ENCODE measurements around the gene MRAS.

Gene MRAS

DNA sequence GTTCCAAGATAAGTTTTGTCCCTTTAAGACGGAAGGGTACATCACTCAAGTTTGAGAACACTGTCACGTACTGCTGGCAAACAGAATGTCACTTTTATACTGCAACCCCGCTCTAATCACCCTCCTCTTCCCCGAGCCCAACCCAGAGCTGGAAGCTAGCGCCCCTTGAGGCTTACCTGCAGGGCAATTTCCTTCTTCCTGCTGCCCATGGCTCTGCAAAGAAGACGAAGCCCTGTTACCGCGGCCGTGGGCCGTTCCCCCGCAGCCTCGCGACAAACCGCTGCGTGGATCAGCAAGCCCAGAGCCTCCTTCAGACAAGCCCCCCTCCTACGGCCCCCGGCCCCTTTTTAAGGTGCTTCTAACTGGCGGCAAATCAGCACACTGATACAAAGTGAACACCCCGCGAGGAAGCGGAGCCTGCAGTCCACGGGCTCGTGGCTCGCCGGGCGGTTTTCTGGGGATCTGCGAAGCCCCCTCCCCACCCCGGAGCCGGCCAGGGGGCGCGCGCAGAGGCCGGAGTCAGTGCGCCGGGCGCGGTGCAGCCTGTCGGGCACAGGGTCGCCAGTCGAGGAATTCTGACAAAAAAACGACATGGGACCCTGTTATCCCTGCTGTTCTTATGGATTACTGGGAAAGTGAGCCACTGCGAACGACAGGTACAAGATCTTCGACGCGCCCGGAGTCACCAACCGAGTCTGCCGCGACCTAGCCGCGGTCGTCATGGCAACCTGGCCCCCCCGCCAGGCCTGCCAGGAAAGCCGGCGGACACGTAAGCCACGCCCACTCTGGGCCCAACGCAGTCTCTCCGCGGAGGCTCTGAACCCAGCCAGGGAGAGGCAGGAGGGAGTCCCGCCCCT is 19.0 kb upstream of the MRAS start, which contains the start of gene NME9:
TSS of gene NME9 (minus strand) at position 725 of the 857 bp plus-strand sequence. CDS start at position 209, 516 bp downstream.
- H3K27me3 ChIP-seq (ENCODE audit: insufficient read depth, low read length): no peaks in the 10 kb centered on the region
- H3K4me1 ChIP-seq (ENCODE audit: insufficient read depth, low read length): peaks cover 11% of the 10 kb centered on the region
- H3K4me3 ChIP-seq (ENCODE audit: low read length): peak within 1 kb of the TSS; percentile 55
- H2AFZ ChIP-seq (ENCODE audit: low read depth, low read length): peak within 1 kb of the TSS; percentile 92
- no peaks in the 10 kb centered on the region for H3K9me3 ChIP-seq (ENCODE audit: low read length)
- H3K36me3 ChIP-seq (ENCODE audit: insufficient read depth, low read length): no peaks in the 10 kb centered on the region

- H3K36me3 ChIP-seq (ENCODE audit: insufficient read depth, low read length): no peaks in the 10 kb centered on the region
- peak overlapping the region; percentile 92 for H2AFZ ChIP-seq (ENCODE audit: low read depth, low read length)
- H3K27me3 ChIP-seq (ENCODE audit: insufficient read depth, low read length): peaks cover 3% of the 10 kb centered on the region
- no peaks in the 10 kb centered on the region for H3K9me3 ChIP-seq (ENCODE audit: low read length)
- peaks cover 11% of the 10 kb centered on the region for H3K4me1 ChIP-seq (ENCODE audit: insufficient read depth, low read length)
- H3K4me3 ChIP-seq (ENCODE audit: low read length): peak overlapping the region; percentile 55
Observed at GRCh38 chr3:138329984-138330293, 18.4 kb upstream of the MRAS start.

GRCh38 chr3:138331143-138331894 is 17.1 kb upstream of the MRAS start:
- no peak overlapping the region for H3K4me3 ChIP-seq (ENCODE audit: low read length)
- H3K4me1 ChIP-seq (ENCODE audit: insufficient read depth, low read length): peaks cover 11% of the 10 kb centered on the region
- no peaks in the 10 kb centered on the region for H3K9me3 ChIP-seq (ENCODE audit: low read length)
- no peak overlapping the region for H2AFZ ChIP-seq (ENCODE audit: low read depth, low read length)
- H3K27me3 ChIP-seq (ENCODE audit: insufficient read depth, low read length): peaks cover 9% of the 10 kb centered on the region
- no peaks in the 10 kb centered on the region for H3K36me3 ChIP-seq (ENCODE audit: insufficient read depth, low read length)

GRCh38 chr3:138332472-138333073 is 15.8 kb upstream of the MRAS start:
- Histone ChIP-seq H3K9me3 (ENCODE audit: low read length) (no peaks in the 10 kb centered on the region), H3K4me1 (ENCODE audit: insufficient read depth, low read length) (peaks cover 11% of the 10 kb centered on the region), H3K4me3 (ENCODE audit: low read length) (no peak overlapping the region), H3K36me3 (ENCODE audit: insufficient read depth, low read length) (no peaks in the 10 kb centered on the region), H2AFZ (ENCODE audit: low read depth, low read length) (no peak overlapping the region), H3K27me3 (ENCODE audit: insufficient read depth, low read length) (peaks cover 10% of the 10 kb centered on the region)

DNA sequence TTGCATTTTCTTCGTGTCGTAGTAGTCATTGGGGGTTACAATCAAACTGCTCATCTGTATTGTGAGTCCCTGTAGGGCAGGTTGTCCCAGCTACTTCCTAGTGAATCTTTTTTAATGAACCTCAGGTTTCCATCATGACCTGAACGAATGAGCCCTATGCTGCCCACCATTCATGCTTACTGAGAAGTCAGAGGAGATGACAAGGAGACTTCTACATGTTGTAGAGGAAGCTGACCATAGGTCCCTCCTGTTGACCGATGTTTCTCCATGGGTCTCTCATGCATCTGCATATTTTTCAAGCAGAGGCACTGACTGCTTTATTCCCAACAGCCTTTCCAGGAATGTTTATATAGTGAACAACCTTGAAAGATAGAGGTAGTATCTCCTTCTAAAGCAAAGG is 13.8 kb upstream of the MRAS start:
- peaks cover 5% of the 10 kb centered on the region for H3K4me1 ChIP-seq (ENCODE audit: insufficient read depth, low read length)
- no peak overlapping the region for H3K4me3 ChIP-seq (ENCODE audit: low read length)
- H2AFZ ChIP-seq (ENCODE audit: low read depth, low read length): no peak overlapping the region
- H3K9me3 ChIP-seq (ENCODE audit: low read length): no peaks in the 10 kb centered on the region
- H3K27me3 ChIP-seq (ENCODE audit: insufficient read depth, low read length): peaks cover 10% of the 10 kb centered on the region
- H3K36me3 ChIP-seq (ENCODE audit: insufficient read depth, low read length): no peaks in the 10 kb centered on the region

DNA sequence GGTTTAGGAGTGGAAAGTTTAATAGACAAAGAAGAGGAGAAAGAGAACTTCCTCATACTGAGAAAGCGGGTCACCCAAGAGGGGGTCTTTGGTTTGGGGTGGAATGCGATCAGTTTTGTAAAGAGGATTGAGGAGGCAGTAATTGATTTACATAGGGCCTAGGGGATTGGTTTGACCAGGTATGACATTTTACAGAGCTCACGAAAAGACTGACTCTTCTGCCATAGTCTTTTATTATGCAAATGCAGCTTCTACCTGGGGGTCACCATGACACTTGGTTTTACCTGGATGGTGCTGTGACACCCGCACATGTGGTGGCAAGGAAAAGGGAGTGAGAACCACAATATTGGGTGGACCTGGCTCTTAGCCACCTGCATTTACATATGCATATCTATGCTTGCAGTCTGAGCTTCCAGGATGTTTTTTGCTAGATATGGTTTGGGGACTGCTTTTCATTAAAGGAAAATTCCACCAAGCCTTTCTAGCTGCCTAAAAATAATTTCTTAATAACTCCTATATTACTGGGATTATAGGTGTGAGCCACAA is 11.9 kb upstream of the MRAS start:
- H2AFZ ChIP-seq (ENCODE audit: low read depth, low read length): no peak overlapping the region
- peaks cover 10% of the 10 kb centered on the region for H3K27me3 ChIP-seq (ENCODE audit: insufficient read depth, low read length)
- H3K4me3 ChIP-seq (ENCODE audit: low read length): no peak overlapping the region

GRCh38 chr3:138338244-138338643 is 10.1 kb upstream of the MRAS start:
- no peaks in the 10 kb centered on the region for H3K36me3 ChIP-seq (ENCODE audit: insufficient read depth, low read length)
- peaks cover 10% of the 10 kb centered on the region for H3K27me3 ChIP-seq (ENCODE audit: insufficient read depth, low read length)
- H2AFZ ChIP-seq (ENCODE audit: low read depth, low read length): no peak overlapping the region
- H3K9me3 ChIP-seq (ENCODE audit: low read length): no peaks in the 10 kb centered on the region
- H3K4me3 ChIP-seq (ENCODE audit: low read length): no peak overlapping the region
- no peaks in the 10 kb centered on the region for H3K4me1 ChIP-seq (ENCODE audit: insufficient read depth, low read length)

More for the DNA sequence above, 11.9 kb upstream of the MRAS start:
- no peaks in the 10 kb centered on the region for H3K9me3 ChIP-seq (ENCODE audit: low read length)
- H3K4me1 ChIP-seq (ENCODE audit: insufficient read depth, low read length): no peaks in the 10 kb centered on the region
- H3K36me3 ChIP-seq (ENCODE audit: insufficient read depth, low read length): no peaks in the 10 kb centered on the region

GRCh38 chr3:138338811-138339210 is 9.6 kb upstream of the MRAS start:
- H2AFZ ChIP-seq (ENCODE audit: low read depth, low read length): no peak overlapping the region
- no peaks in the 10 kb centered on the region for H3K4me1 ChIP-seq (ENCODE audit: insufficient read depth, low read length)
- H3K9me3 ChIP-seq (ENCODE audit: low read length): no peaks in the 10 kb centered on the region
- H3K4me3 ChIP-seq (ENCODE audit: low read length): no peak overlapping the region
- H3K36me3 ChIP-seq (ENCODE audit: insufficient read depth, low read length): no peaks in the 10 kb centered on the region
- peaks cover 10% of the 10 kb centered on the region for H3K27me3 ChIP-seq (ENCODE audit: insufficient read depth, low read length)

GRCh38 chr3:138340511-138340910 is 7.9 kb upstream of the MRAS start:
- H3K9me3 ChIP-seq (ENCODE audit: low read length): no peaks in the 10 kb centered on the region
- peaks cover 6% of the 10 kb centered on the region for H3K27me3 ChIP-seq (ENCODE audit: insufficient read depth, low read length)
- no peaks in the 10 kb centered on the region for H3K36me3 ChIP-seq (ENCODE audit: insufficient read depth, low read length)
- no peak overlapping the region for H2AFZ ChIP-seq (ENCODE audit: low read depth, low read length)
- H3K4me3 ChIP-seq (ENCODE audit: low read length): no peak overlapping the region
- no peaks in the 10 kb centered on the region for H3K4me1 ChIP-seq (ENCODE audit: insufficient read depth, low read length)

DNA sequence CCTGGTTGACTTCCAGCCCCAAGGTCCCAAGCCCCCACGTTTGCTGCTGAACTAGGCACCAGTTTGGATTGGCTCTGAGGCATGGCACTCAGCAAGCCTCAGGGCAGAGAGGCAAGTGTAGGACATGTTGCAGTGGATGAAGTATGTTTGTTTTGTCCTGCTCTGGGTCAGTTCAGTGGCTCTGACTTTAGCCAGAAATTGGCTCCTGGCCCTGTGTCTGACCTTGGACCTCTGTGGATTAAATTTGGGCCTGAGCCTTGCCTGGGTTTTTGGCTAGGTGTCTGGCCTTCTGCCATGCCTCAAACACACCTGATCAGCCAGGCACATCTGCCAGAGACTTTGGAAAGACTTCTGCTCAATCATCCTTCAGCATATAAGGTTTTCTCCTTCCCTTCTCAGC is 3.6 kb upstream of the MRAS start:
- Histone ChIP-seq H3K36me3 (ENCODE audit: insufficient read depth, low read length) (no peaks in the 10 kb centered on the region), H2AFZ (ENCODE audit: low read depth, low read length) (no peak overlapping the region), H3K27me3 (ENCODE audit: insufficient read depth, low read length) (no peaks in the 10 kb centered on the region), H3K4me1 (ENCODE audit: insufficient read depth, low read length) (peaks cover 4% of the 10 kb centered on the region), H3K4me3 (ENCODE audit: low read length) (no peak overlapping the region), H3K9me3 (ENCODE audit: low read length) (no peaks in the 10 kb centered on the region)

DNA sequence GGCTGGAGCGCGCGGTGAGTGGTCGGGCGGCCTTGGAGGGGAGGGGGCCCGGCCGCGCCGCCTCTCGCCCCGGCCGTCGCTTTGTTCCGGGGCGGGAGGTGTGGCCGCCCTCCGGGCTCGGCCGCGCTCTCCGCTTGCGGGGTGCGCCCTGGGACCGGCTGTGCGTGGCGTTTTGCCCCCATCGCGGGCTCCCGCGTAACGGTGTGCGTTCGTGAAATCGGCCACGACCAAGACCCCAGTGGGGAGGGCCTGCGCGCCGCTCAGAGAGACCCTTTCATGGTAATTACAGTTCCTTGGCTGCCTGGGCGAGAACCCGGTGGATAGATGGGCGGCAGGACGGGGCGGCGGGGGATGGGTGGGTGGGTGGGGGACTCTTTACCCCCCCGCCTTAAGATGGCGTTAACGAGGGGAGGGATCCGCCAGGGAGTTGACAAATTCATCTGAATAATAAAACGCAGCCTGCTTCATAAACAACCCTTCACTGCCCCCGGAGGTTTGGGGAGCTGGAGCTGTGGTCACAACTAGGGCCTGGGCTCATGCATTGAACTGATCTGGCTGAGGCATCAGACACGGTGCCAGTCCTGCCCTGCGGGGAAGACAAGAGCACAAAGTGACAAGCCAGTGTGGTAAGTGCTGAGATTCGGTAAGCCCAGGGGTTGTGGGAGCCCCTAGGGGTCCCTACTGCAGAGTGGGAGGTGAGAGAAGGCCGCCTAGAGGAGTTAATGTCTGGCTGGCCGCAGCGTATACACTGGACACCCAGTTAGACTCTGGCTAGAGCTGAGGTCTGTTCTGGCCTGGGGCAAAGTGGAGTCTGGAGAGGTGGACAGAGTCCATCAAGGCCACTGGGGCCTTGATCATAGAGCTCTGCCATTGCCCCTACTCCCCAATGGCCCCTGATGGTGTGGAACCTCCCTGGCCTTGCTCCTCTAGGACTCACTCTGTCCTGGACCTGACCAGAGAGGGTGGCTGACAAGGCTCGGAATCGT is 668 bp downstream of the MRAS start:
- no peaks in the 10 kb centered on the region for H3K36me3 ChIP-seq (ENCODE audit: insufficient read depth, low read length)
- peak overlapping the region; percentile 98 for H2AFZ ChIP-seq (ENCODE audit: low read depth, low read length)
- peaks cover 4% of the 10 kb centered on the region for H3K4me1 ChIP-seq (ENCODE audit: insufficient read depth, low read length)
- H3K4me3 ChIP-seq (ENCODE audit: low read length): peak overlapping the region; percentile 92
- H3K27me3 ChIP-seq (ENCODE audit: insufficient read depth, low read length): no peaks in the 10 kb centered on the region
- peaks cover 2% of the 10 kb centered on the region for H3K9me3 ChIP-seq (ENCODE audit: low read length)

- H3K4me3 ChIP-seq (ENCODE audit: low read length): no peak overlapping the region
- no peaks in the 10 kb centered on the region for H3K27me3 ChIP-seq (ENCODE audit: insufficient read depth, low read length)
- peaks cover 2% of the 10 kb centered on the region for H3K9me3 ChIP-seq (ENCODE audit: low read length)
- peaks cover 4% of the 10 kb centered on the region for H3K4me1 ChIP-seq (ENCODE audit: insufficient read depth, low read length)
- no peak overlapping the region for H2AFZ ChIP-seq (ENCODE audit: low read depth, low read length)
- no peaks in the 10 kb centered on the region for H3K36me3 ChIP-seq (ENCODE audit: insufficient read depth, low read length)
Observed at GRCh38 chr3:138349926-138350665, 1.7 kb downstream of the MRAS start.
